Measurements from ENCODE around the gene ATAD2B.

DNA sequence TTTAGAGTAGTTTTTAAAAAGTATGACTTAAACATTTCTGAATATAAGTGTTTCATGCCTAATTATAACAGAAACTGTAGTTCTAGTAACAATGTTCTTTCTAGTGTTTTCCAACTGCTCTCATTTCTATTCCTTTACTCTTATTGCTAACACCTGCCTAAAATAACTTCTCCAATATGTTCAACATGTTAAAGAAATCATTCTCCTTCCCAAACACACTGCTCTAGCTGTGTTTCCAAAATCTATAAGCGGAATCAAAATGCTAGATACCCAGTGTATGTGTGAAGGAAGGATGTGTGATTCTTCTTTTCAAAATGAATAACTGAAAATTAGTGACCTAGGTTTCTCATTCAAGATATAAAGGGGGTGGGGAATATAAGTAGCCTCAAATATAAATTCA is 89.1 kb downstream of the ATAD2B start:
- TF ChIP-seq ESRRG (CRISPR knock-in tag; IDR thresholded peaks at IDR 0.05) (no peak), ZNF8 (CRISPR knock-in tag; IDR thresholded peaks at IDR 0.05) (no peak)
